ENCODE data around the gene GPN2. TPM values are rescaled to one million over a fixed set of nuclear protein-coding genes. Genes with fewer than 3 reads are reported as not detected.

The GPN2 gene
- total RNA-seq: 7.5 TPM

- H3K27ac ChIP-seq: peak within 1 kb of the TSS; percentile 92 to 96
- H3K27me3 ChIP-seq: no peaks in the 10 kb centered on the region
- peak within 1 kb of the TSS; percentile 92 to 97 for H3K4me3 ChIP-seq
- H3K4me1 ChIP-seq: peaks cover 9 to 20% of the 10 kb centered on the region in 2 donors
- TF ChIP-seq CTCF (IDR thresholded peaks at IDR 0.05): no peak
- intact Hi-C loops (cut with DNase I): loop anchor here (1.0 kb wide), 2 partner anchors 10 to 25 kb away; partner anchors contain the start of gene GPATCH3
- DNase-seq (ENCODE audit: low spot score in 2 of 2): peak; percentile 18 to 84
- H3K36me3 ChIP-seq: peaks cover 62 to 71% of the 10 kb centered on the region in 2 donors
- H3K9me3 ChIP-seq: no peaks in the 10 kb centered on the region
Measured at GRCh38 chr1:26889551-26890466, at the start of gene GPN2. Gene GPN2, minus strand, starts transcription at chr1:26890283. Its CDS starts 187 bp downstream, at chr1:26890096.

GRCh38 chr1:26938659-26939025, 48.6 kb upstream of the GPN2 start:
- H3K9me3 ChIP-seq: no peaks in the 10 kb centered on the region
- no peaks in the 10 kb centered on the region for H3K4me1 ChIP-seq
- intact Hi-C loops (cut with DNase I): no loop called here
- no peaks in the 10 kb centered on the region for H3K27me3 ChIP-seq
- no peak for DNase-seq (ENCODE audit: low spot score in 2 of 2)
- peaks cover 34 to 44% of the 10 kb centered on the region in 2 donors for H3K36me3 ChIP-seq
- H3K4me3 ChIP-seq: no peak overlapping the region
- H3K27ac ChIP-seq: no peak overlapping the region
- TF ChIP-seq CTCF (IDR thresholded peaks at IDR 0.05): no peak

GRCh38 chr1:26938004-26938658, 48.0 kb upstream of the GPN2 start:
- Histone ChIP-seq H3K27ac (no peak overlapping the region), H3K4me3 (no peak overlapping the region), H3K4me1 (no peaks in the 10 kb centered on the region), H3K36me3 (peaks cover 29 to 39% of the 10 kb centered on the region in 2 donors), H3K9me3 (no peaks in the 10 kb centered on the region), H3K27me3 (no peaks in the 10 kb centered on the region)
- intact Hi-C loops (cut with DNase I): no loop called here
- no peak for TF ChIP-seq CTCF (IDR thresholded peaks at IDR 0.05)
- DNase-seq (ENCODE audit: low spot score in 2 of 2): no peak

GRCh38 chr1:26936823-26937222, 46.7 kb upstream of the GPN2 start:
- peaks cover 24 to 32% of the 10 kb centered on the region in 2 donors for H3K36me3 ChIP-seq
- no peaks in the 10 kb centered on the region for H3K9me3 ChIP-seq
- no peaks in the 10 kb centered on the region for H3K4me1 ChIP-seq
- H3K27me3 ChIP-seq: no peaks in the 10 kb centered on the region
- intact Hi-C loops (cut with DNase I): no loop called here
- no peak overlapping the region for H3K4me3 ChIP-seq
- no peak for TF ChIP-seq CTCF (IDR thresholded peaks at IDR 0.05)
- H3K27ac ChIP-seq: no peak overlapping the region
- no peak for DNase-seq (ENCODE audit: low spot score in 2 of 2)

- no peak for TF ChIP-seq CTCF (IDR thresholded peaks at IDR 0.05)
- H3K36me3 ChIP-seq: peaks cover 28 to 46% of the 10 kb centered on the region in 2 donors
- no peak for DNase-seq (ENCODE audit: low spot score in 2 of 2)
Measured at GRCh38 chr1:26932531-26932930, 42.4 kb upstream of the GPN2 start.

More at GRCh38 chr1:26932531-26932930, 42.4 kb upstream of the GPN2 start:
- intact Hi-C loops (cut with DNase I): no loop called here
- Histone ChIP-seq H3K4me1 (no peaks in the 10 kb centered on the region), H3K27me3 (no peaks in the 10 kb centered on the region), H3K4me3 (no peak overlapping the region), H3K27ac (no peak overlapping the region), H3K9me3 (no peaks in the 10 kb centered on the region)

All from ascending aorta (tissue), 2 donors.